ENCODE measurements around the gene TMC7. TPM values are rescaled to one million over a fixed set of nuclear protein-coding genes. Genes with fewer than 3 reads are reported as not detected.
"Not testable (repeated sequence)": the region's sequence is repeated elsewhere in the genome, so short reads cannot be mapped to it uniquely, and the experiment has no call there.

The TMC7 gene
- total RNA-seq, 1 experiment from 2014 or later = 1.5 TPM

DNA sequence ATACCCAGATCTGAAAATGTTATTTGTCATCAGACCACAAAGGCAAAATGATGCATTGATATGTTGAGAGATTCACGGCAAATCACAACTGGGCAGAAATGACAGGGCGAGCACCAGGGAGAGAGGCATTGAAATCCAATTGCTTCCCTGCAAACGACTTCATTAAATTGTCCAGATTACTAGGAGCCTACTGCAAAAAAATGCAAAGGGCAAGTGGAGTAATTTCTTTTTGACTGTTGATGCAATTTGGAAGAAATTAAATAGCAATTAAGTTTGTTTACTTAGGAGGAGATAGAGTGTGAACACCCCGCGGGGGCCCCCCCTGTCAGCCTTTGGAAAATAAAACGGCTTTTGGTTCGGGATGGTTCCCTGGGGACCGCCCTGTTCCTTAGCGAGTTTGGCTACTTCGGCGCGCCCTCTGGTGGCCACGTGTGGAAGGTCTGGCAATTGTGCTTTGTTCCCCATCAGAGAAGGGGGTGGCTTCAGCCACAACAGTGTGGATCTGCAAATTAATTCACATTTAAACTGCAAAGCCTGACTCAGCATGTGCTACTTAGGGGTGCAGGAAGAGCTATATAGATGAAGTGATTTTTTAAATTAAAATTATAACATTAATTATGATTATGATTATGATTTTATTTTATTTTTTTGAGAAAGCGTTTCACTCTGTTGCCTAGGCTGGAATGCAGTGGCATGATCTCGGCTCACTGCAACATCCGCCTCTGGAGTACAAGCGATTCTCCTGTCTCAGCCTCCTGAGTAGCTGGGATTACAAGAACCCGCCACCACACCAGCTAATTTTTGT, 14.5 kb upstream of the TMC7 start:
- in situ Hi-C loops (cut with HindIII; ENCODE audit: low pct_unique_long_range_greater_than_20kb, low sequenced_read_pairs) = no loop called here

DNA sequence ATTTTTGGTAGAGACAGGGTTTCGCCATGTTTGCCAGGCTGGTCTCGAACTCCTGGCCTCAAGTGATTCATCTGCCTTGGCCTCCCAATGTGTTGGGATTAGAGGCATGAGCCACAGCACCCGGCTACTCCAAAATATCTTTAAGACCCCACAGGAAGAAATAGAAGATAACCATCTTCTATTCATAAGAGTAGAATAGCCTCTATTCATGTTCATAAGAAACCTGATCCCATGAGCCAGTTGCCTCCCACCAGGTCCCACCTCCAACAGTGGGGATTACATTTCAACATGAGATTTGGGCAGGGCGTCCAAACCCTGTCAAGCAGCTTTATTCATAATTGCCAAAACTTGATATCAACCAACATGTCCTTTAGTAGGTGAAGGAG, 13.9 kb upstream of the TMC7 start:
- in situ Hi-C loops (cut with HindIII; ENCODE audit: low pct_unique_long_range_greater_than_20kb, low sequenced_read_pairs) = no loop called here
- DNase-seq (ENCODE audit: low read depth, low spot score) = peak; percentile 63

More for the DNA sequence above, 14.5 kb upstream of the TMC7 start:
- DNase-seq (ENCODE audit: low read depth, low spot score) = peak; percentile 88

- no peak for DNase-seq (ENCODE audit: low read depth, low spot score)
- in situ Hi-C loops (cut with HindIII; ENCODE audit: low pct_unique_long_range_greater_than_20kb, low sequenced_read_pairs) = no loop called here
Measured at GRCh38 chr16:18975109-18975508, 8.6 kb upstream of the TMC7 start.

GRCh38 chr16:18979936-18980335, 3.8 kb upstream of the TMC7 start:
- in situ Hi-C loops (cut with HindIII; ENCODE audit: low pct_unique_long_range_greater_than_20kb, low sequenced_read_pairs) = no loop called here
- no peak for DNase-seq (ENCODE audit: low read depth, low spot score)

DNA sequence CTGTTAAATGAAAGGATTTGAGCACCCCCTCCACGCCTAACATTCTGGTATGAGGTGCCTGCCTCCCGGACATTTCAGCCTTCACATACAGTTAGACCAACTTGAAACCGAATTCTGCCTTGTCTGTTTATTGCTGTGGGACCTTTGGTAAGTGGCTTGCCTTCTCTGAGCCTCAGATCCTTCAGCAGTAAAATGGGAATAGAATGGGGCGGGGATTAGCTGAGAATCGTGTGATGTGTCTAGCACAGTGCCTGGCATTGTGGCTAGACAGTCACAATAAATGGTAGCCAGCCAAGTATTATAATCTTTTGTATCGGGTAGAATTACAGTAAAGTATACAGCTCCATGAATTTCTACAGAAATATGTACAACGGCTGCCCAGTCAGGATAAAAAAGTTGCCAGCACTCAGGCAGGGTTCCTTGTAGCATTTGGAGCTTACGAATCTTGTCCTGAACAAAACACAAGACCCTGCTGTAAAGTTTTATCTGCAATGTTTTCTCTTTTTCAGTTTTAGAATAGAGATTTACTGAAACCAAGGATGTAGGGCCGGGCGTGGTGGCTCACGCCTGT, 786 bp downstream of the TMC7 start:
- no peak for DNase-seq (ENCODE audit: low read depth, low spot score)
- in situ Hi-C loops (cut with HindIII; ENCODE audit: low pct_unique_long_range_greater_than_20kb, low sequenced_read_pairs) = no loop called here

GRCh38 chr16:18985256-18985655, 1.5 kb downstream of the TMC7 start:
- DNase-seq (ENCODE audit: low read depth, low spot score); in situ Hi-C loops (cut with HindIII; ENCODE audit: low pct_unique_long_range_greater_than_20kb, low sequenced_read_pairs): not testable (repeated sequence)

GRCh38 chr16:18991731-18992130, 8.0 kb downstream of the TMC7 start:
- DNase-seq (ENCODE audit: low read depth, low spot score); in situ Hi-C loops (cut with HindIII; ENCODE audit: low pct_unique_long_range_greater_than_20kb, low sequenced_read_pairs): not testable (repeated sequence)

- in situ Hi-C loops (cut with HindIII; ENCODE audit: low pct_unique_long_range_greater_than_20kb, low sequenced_read_pairs) = not testable (repeated sequence)
Measured at GRCh38 chr16:18993531-18993930, 9.8 kb downstream of the TMC7 start.

DNA sequence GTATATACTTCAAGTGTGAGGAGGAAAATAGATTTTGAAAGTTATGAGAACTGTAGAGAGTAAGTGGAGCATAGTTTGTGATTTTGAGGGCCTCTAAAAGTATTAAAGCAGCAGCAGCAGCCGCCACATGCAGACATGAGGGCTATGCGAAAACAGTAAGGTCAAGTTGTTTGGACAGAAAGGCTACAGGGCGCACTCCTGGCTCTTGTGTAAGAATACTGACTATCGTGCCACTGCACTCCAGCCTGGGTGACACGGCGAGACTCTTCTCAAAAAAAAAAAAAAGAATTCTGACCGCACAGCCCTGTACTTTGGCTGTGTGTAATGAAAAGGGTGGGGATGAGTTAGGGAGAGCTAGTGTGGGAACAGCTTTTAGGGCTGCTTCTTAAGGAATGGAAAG, 10.4 kb downstream of the TMC7 start:
- in situ Hi-C loops (cut with HindIII; ENCODE audit: low pct_unique_long_range_greater_than_20kb, low sequenced_read_pairs); DNase-seq (ENCODE audit: low read depth, low spot score): not testable (repeated sequence)

More at GRCh38 chr16:18993531-18993930, 9.8 kb downstream of the TMC7 start:
- DNase-seq (ENCODE audit: low read depth, low spot score) = not testable (repeated sequence)

- in situ Hi-C loops (cut with HindIII; ENCODE audit: low pct_unique_long_range_greater_than_20kb, low sequenced_read_pairs); DNase-seq (ENCODE audit: low read depth, low spot score): not testable (repeated sequence)
Measured at GRCh38 chr16:18995406-18995805, 11.7 kb downstream of the TMC7 start.

DNA sequence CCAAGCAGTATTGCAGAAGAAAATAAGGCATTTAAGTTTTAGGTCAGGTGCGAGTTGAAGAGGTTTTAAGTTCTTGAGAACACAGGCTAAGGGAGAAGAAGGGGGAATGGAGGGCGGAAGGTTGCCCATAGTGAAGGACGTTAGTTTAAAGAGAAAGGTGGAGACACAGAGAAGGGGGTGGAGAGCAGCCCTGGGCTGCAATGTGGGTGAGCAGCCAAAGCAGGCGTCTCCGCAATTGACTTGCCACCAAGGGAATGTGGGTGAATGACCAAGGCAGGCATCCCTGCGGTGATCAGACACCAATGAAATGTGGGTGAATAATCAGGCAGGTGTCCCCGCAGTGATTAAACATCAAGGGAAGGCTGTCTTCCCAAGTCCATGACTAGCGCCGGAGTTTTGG, 12.8 kb downstream of the TMC7 start:
- in situ Hi-C loops (cut with HindIII; ENCODE audit: low pct_unique_long_range_greater_than_20kb, low sequenced_read_pairs); DNase-seq (ENCODE audit: low read depth, low spot score): not testable (repeated sequence)

- DNase-seq (ENCODE audit: low read depth, low spot score); in situ Hi-C loops (cut with HindIII; ENCODE audit: low pct_unique_long_range_greater_than_20kb, low sequenced_read_pairs): not testable (repeated sequence)
Measured at GRCh38 chr16:18997001-18997400, 13.3 kb downstream of the TMC7 start.

GRCh38 chr16:18999045-18999393, 15.3 kb downstream of the TMC7 start:
- in situ Hi-C loops (cut with HindIII; ENCODE audit: low pct_unique_long_range_greater_than_20kb, low sequenced_read_pairs) = no loop called here

DNA sequence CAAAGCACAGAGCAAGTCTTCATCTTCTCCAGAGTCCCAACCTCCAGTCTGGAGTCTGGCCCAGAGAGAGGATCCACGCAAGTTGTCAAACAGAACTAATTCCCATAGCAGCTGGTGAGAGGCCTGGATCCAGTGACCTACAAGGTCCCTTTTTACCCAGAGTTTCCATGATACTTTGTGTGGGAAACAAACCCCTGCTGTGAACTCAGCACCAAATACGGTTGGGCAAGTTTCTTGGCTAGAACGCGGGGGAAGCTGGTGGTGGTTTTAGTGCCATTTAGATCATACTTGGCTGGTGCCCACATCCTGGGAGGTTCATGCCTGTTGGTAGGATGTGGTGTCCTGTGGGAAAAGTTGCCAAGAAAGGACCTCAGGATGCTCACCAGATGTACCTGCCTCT, 18.1 kb downstream of the TMC7 start:
- in situ Hi-C loops (cut with HindIII; ENCODE audit: low pct_unique_long_range_greater_than_20kb, low sequenced_read_pairs) = no loop called here
- no peak for DNase-seq (ENCODE audit: low read depth, low spot score)

More at GRCh38 chr16:18999045-18999393, 15.3 kb downstream of the TMC7 start:
- no peak for DNase-seq (ENCODE audit: low read depth, low spot score)

- in situ Hi-C loops (cut with HindIII; ENCODE audit: low pct_unique_long_range_greater_than_20kb, low sequenced_read_pairs) = no loop called here
- DNase-seq (ENCODE audit: low read depth, low spot score) = no peak
Measured at GRCh38 chr16:19003935-19004334, 20.2 kb downstream of the TMC7 start.

- DNase-seq (ENCODE audit: low read depth, low spot score) = peak; percentile 93
- in situ Hi-C loops (cut with HindIII; ENCODE audit: low pct_unique_long_range_greater_than_20kb, low sequenced_read_pairs) = no loop called here
Measured at GRCh38 chr16:19005561-19006445, 22.1 kb downstream of the TMC7 start.

DNA sequence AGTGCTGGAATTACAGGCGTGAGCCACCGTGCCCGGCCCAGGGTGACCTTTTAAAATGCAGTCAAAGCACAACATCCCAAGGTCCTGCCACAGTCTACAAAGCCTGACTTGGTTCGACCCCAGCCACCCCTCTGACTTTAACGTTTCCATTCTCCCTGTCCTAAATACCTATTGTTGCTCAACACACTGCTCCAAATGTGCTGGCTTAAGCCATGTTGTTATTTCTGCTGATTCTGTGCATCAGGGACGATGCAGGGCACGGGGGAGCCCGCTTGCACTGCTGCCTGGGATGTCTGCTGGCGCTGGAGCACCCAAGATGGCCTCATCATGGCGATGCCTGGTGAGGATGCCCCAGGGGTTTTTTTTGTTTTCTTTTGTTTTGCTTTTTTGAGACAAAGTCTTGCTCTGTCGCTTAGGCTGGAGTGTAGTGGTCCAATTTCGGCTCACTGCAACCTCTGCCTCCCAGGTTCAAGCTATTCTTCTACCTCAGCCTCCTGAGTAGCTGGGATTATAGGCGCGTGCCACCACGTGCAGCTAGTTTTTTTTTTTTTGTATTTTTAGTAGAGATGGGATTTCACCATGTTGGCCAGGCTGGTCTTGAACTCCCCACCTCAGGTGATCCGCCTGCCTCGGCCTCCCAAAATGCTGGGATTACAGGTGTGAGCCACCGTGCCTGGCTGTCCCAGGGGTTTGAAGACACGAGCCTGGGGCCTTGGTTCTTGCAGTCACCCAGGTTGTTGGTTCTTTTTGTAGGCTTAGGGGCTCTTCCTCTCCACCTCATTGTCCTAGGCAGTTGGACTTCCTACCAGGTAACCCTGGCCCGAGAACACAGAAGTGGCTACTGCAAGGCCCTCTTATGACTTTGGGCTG, 22.9 kb downstream of the TMC7 start:
- in situ Hi-C loops (cut with HindIII; ENCODE audit: low pct_unique_long_range_greater_than_20kb, low sequenced_read_pairs) = no loop called here

More for the DNA sequence above, 22.9 kb downstream of the TMC7 start:
- no peak for DNase-seq (ENCODE audit: low read depth, low spot score)
